ENCODE measurements around the gene C1orf35. TPM values are rescaled to one million over a fixed set of nuclear protein-coding genes. Genes with fewer than 3 reads are reported as not detected.

Gene C1orf35
- polyA plus RNA-seq, 1 experiment: 6.2 TPM

DNA sequence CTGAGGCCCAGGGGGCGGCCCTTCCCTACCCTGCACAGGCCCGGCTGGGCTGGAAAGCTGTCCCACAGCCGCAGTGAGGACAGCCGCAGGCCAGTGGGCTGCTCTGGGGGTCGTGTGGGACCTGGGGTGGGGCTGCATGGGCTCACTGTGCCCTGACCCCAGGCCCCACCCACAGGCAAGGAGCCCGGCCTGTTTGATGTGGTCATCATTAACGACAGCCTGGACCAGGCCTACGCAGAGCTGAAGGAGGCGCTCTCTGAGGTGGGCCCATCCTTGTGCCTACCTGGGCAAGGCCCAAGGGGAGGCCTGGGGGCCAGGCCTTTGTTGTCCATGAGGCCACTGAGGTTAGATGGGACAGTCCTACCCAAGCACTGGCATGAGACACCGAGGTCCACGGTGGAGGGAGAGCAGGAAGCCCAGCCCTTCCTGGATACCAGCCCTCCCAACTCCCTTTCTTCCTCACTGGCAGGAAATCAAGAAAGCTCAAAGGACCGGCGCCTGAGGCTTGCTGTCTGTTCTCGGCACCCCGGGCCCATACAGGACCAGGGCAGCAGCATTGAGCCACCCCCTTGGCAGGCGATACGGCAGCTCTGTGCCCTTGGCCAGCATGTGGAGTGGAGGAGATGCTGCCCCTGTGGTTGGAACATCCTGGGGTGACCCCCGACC is 45.2 kb upstream of the C1orf35 start:
- no peak overlapping the region for H3K4me3 ChIP-seq (ENCODE audit: low read depth, low read length)
- CTCF ChIA-PET: interaction anchor here (1.0 to 2.2 kb wide), 2 partner anchors 17 to 18 kb away, joined by 3 to 7 read pairs; partner anchors contain the start of gene IBA57
- DNase-seq (ENCODE audit: low read depth): no peak
- POLR2A ChIA-PET: no interaction called here
- no peaks in the 10 kb centered on the region for H3K27me3 ChIP-seq (ENCODE audit: control insufficient read depth, insufficient read depth, low read length)
- peaks cover 19% of the 10 kb centered on the region for H3K36me3 ChIP-seq (ENCODE audit: control insufficient read depth, insufficient read depth, low read length)
- TF ChIP-seq, protein P1, sequence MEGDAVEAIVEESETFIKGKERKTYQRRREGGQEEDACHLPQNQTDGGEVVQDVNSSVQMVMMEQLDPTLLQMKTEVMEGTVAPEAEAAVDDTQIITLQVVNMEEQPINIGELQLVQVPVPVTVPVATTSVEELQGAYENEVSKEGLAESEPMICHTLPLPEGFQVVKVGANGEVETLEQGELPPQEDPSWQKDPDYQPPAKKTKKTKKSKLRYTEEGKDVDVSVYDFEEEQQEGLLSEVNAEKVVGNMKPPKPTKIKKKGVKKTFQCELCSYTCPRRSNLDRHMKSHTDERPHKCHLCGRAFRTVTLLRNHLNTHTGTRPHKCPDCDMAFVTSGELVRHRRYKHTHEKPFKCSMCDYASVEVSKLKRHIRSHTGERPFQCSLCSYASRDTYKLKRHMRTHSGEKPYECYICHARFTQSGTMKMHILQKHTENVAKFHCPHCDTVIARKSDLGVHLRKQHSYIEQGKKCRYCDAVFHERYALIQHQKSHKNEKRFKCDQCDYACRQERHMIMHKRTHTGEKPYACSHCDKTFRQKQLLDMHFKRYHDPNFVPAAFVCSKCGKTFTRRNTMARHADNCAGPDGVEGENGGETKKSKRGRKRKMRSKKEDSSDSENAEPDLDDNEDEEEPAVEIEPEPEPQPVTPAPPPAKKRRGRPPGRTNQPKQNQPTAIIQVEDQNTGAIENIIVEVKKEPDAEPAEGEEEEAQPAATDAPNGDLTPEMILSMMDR (IDR thresholded peaks at IDR 0.05; ENCODE audit: insufficient read depth, low read depth, low read length): no peak

- Histone ChIP-seq H3K4me3 (ENCODE audit: low read depth, low read length) (no peak overlapping the region), H3K36me3 (ENCODE audit: control insufficient read depth, insufficient read depth, low read length) (peaks cover 20% of the 10 kb centered on the region), H3K27me3 (ENCODE audit: control insufficient read depth, insufficient read depth, low read length) (no peaks in the 10 kb centered on the region)
- TF ChIP-seq, protein P1 (IDR thresholded peaks at IDR 0.05; ENCODE audit: insufficient read depth, low read depth, low read length): no peak
- CTCF ChIA-PET: interaction anchor here (2.2 kb wide), 1 partner anchor 18 kb away, joined by 7 read pairs; the partner anchor contains the start of gene IBA57
- POLR2A ChIA-PET: no interaction called here
- DNase-seq (ENCODE audit: low read depth): no peak
Measured at GRCh38 chr1:228147768-228148167, 44.6 kb upstream of the C1orf35 start.

DNA sequence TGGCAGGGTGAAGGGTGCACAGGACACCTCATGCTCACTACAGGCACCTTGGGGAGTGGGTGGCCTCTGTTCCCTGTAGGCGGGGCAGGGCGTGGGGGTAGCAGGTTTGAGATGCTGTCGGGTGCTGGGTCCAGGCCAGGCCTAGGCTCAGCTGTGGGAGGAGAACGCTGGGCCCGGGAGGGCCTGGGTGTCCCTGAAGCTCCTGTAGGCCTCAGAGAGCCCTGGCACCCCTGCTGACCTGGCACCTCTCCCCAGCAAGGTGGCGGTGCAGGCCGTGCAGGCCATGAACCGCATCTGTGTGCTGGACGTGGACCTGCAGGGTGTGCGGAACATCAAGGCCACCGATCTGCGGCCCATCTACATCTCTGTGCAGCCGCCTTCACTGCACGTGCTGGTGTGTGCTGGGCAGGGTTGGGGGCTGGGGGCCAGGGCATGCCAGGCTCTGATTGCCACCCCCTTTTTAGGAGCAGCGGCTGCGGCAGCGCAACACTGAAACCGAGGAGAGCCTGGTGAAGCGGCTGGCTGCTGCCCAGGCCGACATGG is 44.1 kb upstream of the C1orf35 start:
- H3K36me3 ChIP-seq (ENCODE audit: control insufficient read depth, insufficient read depth, low read length): peaks cover 23% of the 10 kb centered on the region
- ChIA-PET CTCF (interaction anchor here (2.2 kb wide), 1 partner anchor 18 kb away, joined by 7 read pairs; the partner anchor contains the start of gene IBA57), POLR2A (no interaction called here)
- no peaks in the 10 kb centered on the region for H3K27me3 ChIP-seq (ENCODE audit: control insufficient read depth, insufficient read depth, low read length)
- no peak overlapping the region for H3K4me3 ChIP-seq (ENCODE audit: low read depth, low read length)
- no peak for DNase-seq (ENCODE audit: low read depth)
- TF ChIP-seq, protein P1 (IDR thresholded peaks at IDR 0.05; ENCODE audit: insufficient read depth, low read depth, low read length): no peak

DNA sequence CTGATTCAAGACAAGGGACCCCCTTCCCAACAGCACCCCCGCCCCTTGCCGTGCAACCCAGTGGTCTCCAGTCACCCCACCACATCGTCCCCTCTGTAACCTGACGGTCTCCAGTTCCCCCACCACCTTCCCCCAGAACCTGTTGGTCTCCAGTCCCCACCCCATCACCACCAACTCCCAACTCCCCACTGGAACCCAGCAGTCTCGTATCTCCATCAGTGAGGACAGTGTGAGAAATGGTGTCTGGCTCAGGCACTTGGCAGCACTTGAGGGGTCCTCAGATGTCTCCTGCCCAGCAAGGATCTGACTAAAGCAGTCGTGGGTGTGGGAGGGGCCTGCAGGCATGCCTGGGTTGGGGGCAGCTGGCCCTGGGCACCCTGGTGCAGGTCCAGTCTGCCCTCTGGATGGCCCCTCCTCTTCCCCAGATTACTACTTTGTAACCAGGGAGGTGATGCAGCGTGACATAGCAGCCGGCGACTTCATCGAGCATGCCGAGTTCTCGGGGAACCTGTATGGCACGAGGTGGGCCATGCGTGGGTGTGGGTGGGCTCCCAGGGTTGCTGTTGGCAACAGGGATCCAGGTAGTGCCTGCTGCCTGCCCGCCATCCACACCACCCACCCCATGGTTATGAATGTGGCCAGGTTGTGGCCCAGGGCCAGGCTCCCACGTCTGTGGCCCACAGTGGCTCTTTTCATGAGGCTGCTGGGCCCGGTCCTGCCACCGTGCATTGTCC is 43.5 kb upstream of the C1orf35 start:
- ChIA-PET CTCF (no interaction called here), POLR2A (no interaction called here)
- TF ChIP-seq, protein P1 (IDR thresholded peaks at IDR 0.05; ENCODE audit: insufficient read depth, low read depth, low read length): no peak
- Histone ChIP-seq H3K36me3 (ENCODE audit: control insufficient read depth, insufficient read depth, low read length) (peaks cover 27% of the 10 kb centered on the region), H3K27me3 (ENCODE audit: control insufficient read depth, insufficient read depth, low read length) (no peaks in the 10 kb centered on the region), H3K4me3 (ENCODE audit: low read depth, low read length) (no peak overlapping the region)
- DNase-seq (ENCODE audit: low read depth): no peak

Measured in BJ (cell line).